Muscle layer of colon (tissue), 2 donors: ENCODE measurements around the gene TLE4.

Experiments used
- H3K27ac ChIP-seq: one replicate; pipeline ENCODE4 v1.7.0; 2013; ENCODE audit warnings: low read depth, mild to moderate bottlenecking, low read length, moderate library complexity
- H3K27me3 ChIP-seq, 2 donors: one replicate each; pipeline ENCODE4 v1.7.0; 2013; ENCODE audit warnings: low read length in 2 of 2, mild to moderate bottlenecking in 2 of 2; ENCODE audit not compliant: insufficient read depth in 2 of 2, control insufficient read depth in 1 of 2
- H3K36me3 ChIP-seq: one replicate; pipeline ENCODE4 v1.7.0; 2013; ENCODE audit warnings: mild to moderate bottlenecking, low read length; ENCODE audit not compliant: insufficient read depth
- H3K4me1 ChIP-seq: one replicate; pipeline ENCODE4 v1.7.0; 2013; ENCODE audit warnings: mild to moderate bottlenecking, low read length; ENCODE audit not compliant: insufficient read depth
- H3K4me3 ChIP-seq, 2 donors: one replicate each; pipeline ENCODE4 v1.7.0; 2013; ENCODE audit warnings: low read length in 2 of 2, low read depth in 1 of 2, mild to moderate bottlenecking in 1 of 2, moderate library complexity in 1 of 2
- H3K9ac ChIP-seq: one replicate; pipeline ENCODE4 v1.7.0; 2013; ENCODE audit warnings: low read length
- H3K9me3 ChIP-seq: one replicate; pipeline ENCODE4 v1.7.0; 2013; ENCODE audit warnings: mild to moderate bottlenecking, low read length
- donor health status: abdominal sarcoma.
- donor health status: Adenocarcinoma of cecum.

Gene TLE4

DNA sequence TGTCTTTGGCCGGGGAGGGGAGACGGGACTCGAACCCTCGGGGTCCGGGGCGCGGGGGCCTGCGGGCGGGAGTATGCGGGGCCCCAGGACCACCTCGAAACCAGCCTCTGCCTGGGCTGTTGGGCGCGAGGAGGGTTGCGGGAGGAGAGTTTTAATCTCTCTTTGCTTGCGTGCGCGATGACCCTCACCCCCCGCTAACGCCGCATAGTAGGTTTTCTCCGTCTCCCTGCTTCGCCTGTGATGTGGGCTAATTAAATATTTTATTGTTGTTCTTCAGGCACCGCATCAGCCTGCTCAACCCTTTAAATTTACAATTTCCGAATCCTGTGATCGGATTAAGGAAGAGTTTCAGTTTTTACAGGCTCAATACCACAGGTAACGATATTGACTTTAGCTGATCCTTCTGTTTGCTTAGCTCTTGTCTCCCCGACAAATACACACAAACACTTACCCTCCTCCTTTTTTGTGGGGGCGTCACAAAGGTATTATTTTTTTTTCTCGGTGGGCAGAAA, 1.7 kb downstream of the TLE4 start:
- H3K36me3 ChIP-seq = no peaks in the 10 kb centered on the region
- H3K4me1 ChIP-seq = peaks cover 14% of the 10 kb centered on the region
- peak overlapping the region; percentile 87 for H3K9ac ChIP-seq
- H3K9me3 ChIP-seq = no peaks in the 10 kb centered on the region
- peak overlapping the region; percentile 82 to 84 for H3K4me3 ChIP-seq
- peaks cover 0 to 3% of the 10 kb centered on the region in 2 donors for H3K27me3 ChIP-seq
- H3K27ac ChIP-seq = peak overlapping the region; percentile 65

DNA sequence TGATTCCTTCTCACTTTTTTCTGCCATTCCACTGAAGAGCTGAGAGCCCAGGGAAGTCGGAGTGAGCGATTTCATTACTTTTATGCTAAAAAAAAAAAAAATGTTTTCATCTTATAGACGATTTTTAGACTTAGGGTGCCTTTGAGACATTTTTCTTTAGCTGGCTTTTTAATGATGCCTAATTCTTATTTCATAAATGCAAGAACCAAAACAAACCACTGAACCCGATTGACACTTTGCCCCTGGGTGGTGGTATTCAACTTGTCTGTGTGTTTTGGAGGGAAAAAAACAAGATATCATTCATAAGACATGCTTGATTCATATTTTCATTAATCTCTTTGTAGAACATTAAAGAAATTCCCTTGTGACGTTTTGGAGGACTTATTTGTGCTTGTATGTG, 2.4 kb downstream of the TLE4 start:
- Histone ChIP-seq H3K27me3 (peaks cover 0 to 3% of the 10 kb centered on the region in 2 donors), H3K4me1 (peaks cover 14% of the 10 kb centered on the region), H3K4me3 (peak overlapping the region; percentile 82 to 84), H3K27ac (peak overlapping the region; percentile 65), H3K9me3 (no peaks in the 10 kb centered on the region), H3K9ac (peak overlapping the region; percentile 87), H3K36me3 (no peaks in the 10 kb centered on the region)

DNA sequence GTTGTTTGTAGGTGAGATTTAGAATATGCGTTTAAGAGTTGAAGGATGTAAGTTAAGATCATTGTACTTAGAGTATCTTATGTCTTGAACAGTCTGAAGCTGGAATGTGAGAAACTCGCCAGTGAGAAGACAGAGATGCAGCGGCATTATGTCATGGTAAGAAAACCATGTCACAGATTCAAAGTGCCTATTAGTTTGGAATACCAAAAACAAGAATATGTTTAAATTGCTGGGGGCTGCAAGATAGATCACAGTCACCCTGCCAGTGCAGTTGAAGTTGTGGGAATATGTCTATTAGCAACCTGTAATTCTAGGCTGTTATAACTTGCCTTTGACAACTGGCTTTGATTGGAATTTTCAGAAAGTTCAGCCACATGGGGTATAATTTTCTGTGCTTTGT, 3.0 kb downstream of the TLE4 start:
- no peaks in the 10 kb centered on the region for H3K9me3 ChIP-seq
- H3K27me3 ChIP-seq = peaks cover 0 to 3% of the 10 kb centered on the region in 2 donors
- peaks cover 14% of the 10 kb centered on the region for H3K4me1 ChIP-seq
- H3K36me3 ChIP-seq = no peaks in the 10 kb centered on the region
- H3K9ac ChIP-seq = peak overlapping the region; percentile 87
- H3K27ac ChIP-seq = no peak overlapping the region
- peak overlapping the region in 1 of 2 donors; percentile 84 for H3K4me3 ChIP-seq

GRCh38 chr9:79575547-79575946, 3.8 kb downstream of the TLE4 start:
- H3K4me1 ChIP-seq = peaks cover 14% of the 10 kb centered on the region
- no peak overlapping the region for H3K27ac ChIP-seq
- no peaks in the 10 kb centered on the region for H3K9me3 ChIP-seq
- H3K36me3 ChIP-seq = no peaks in the 10 kb centered on the region
- no peaks in the 10 kb centered on the region for H3K27me3 ChIP-seq
- H3K9ac ChIP-seq = no peak overlapping the region
- H3K4me3 ChIP-seq = no peak overlapping the region

DNA sequence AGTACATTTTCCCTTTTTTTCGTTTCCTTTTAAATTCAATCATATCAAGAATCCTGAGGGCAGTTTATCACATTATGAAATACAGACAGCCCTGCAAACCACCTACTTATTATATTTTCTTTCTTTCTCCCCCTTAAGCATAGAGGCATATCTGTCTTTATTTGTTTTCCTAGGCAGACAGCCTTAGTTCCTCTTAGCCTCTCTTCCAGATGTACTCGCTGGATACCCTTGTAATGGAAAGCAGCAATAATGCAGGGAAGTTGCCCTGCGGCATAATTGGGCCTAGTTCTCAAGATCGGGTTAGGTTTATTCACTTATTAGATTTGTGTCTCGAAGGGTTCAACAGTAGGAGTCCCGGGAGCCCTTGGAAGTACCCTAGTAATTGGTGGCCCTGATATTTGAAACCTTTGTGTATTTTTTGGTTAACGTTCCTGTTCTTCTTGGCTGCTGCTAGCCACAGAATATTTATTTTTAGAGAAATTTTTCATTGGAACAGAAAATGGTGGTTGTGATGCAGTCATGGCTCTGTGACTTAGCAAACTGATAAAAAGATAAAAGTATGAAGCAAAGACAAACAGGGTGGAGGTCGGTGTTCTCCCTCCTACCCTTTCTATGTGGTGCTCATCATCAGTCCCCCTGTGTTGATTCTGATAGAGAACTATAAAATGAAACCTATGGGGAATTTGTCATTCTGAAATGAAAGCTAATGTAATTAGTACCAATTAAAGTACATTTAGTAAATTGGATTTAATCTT, 6.4 kb downstream of the TLE4 start:
- H3K27ac ChIP-seq = no peak overlapping the region
- no peaks in the 10 kb centered on the region for H3K27me3 ChIP-seq
- H3K9me3 ChIP-seq = no peaks in the 10 kb centered on the region
- H3K9ac ChIP-seq = no peak overlapping the region
- H3K4me3 ChIP-seq = no peak overlapping the region
- H3K4me1 ChIP-seq = peaks cover 33% of the 10 kb centered on the region
- peaks cover 3% of the 10 kb centered on the region for H3K36me3 ChIP-seq

GRCh38 chr9:79578891-79579290, 7.1 kb downstream of the TLE4 start:
- Histone ChIP-seq H3K9me3 (no peaks in the 10 kb centered on the region), H3K36me3 (peaks cover 4% of the 10 kb centered on the region), H3K9ac (no peak overlapping the region), H3K27ac (no peak overlapping the region), H3K4me3 (no peak overlapping the region), H3K27me3 (no peaks in the 10 kb centered on the region), H3K4me1 (peaks cover 34% of the 10 kb centered on the region)

DNA sequence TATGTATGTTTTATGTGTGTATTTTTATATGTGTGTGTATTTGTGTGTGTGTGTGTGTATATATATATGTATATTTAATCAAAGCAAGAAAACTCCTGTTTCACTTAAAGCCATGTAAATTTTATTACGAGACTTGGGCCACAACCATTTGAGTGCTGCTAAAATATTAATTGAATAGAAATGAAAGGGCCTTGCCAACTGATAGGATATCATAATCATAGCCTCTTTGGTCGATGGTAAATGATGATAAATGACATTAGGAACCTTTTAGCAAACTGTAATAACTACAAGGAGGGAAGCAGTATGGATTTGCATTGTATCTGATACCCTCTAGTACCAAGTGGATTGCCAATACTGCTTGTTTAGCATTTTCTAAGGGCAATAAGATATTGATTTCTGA, 7.9 kb downstream of the TLE4 start:
- no peak overlapping the region for H3K4me3 ChIP-seq
- H3K4me1 ChIP-seq = peaks cover 34% of the 10 kb centered on the region
- no peak overlapping the region for H3K27ac ChIP-seq
- H3K9ac ChIP-seq = no peak overlapping the region
- H3K27me3 ChIP-seq = no peaks in the 10 kb centered on the region
- peaks cover 4% of the 10 kb centered on the region for H3K36me3 ChIP-seq
- H3K9me3 ChIP-seq = no peaks in the 10 kb centered on the region

- no peak overlapping the region for H3K4me3 ChIP-seq
- no peaks in the 10 kb centered on the region for H3K9me3 ChIP-seq
- no peak overlapping the region for H3K9ac ChIP-seq
- peaks cover 4% of the 10 kb centered on the region for H3K36me3 ChIP-seq
- peaks cover 32% of the 10 kb centered on the region for H3K4me1 ChIP-seq
- H3K27me3 ChIP-seq = no peaks in the 10 kb centered on the region
- H3K27ac ChIP-seq = no peak overlapping the region
These were observed 8.3 kb downstream of the TLE4 start for GRCh38 chr9:79580055-79580454.

DNA sequence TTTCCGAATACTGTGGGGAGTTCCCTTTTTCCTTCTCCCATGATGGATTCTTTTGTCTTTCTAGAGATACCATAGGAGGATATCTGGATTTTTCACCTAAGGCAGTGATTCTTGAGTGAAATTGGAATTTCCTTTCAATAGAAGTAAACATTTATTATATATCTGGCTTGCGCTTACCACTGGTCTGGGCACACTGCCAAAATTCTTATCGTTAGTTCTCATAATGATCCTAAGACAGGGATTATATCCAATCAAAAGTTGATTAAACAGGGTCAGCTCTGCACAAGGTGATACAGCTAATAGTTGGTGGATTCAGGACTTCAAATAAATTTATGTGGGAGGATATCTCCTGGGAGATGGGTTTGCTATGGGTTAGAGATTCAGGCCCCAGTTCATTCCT, 9.6 kb downstream of the TLE4 start:
- no peaks in the 10 kb centered on the region for H3K9me3 ChIP-seq

GRCh38 chr9:79581794-79582193, 10.0 kb downstream of the TLE4 start:
- no peaks in the 10 kb centered on the region for H3K9me3 ChIP-seq
- H3K4me1 ChIP-seq = peaks cover 32% of the 10 kb centered on the region
- H3K36me3 ChIP-seq = peaks cover 4% of the 10 kb centered on the region
- no peak overlapping the region for H3K4me3 ChIP-seq
- no peak overlapping the region for H3K9ac ChIP-seq
- no peak overlapping the region for H3K27ac ChIP-seq
- no peaks in the 10 kb centered on the region for H3K27me3 ChIP-seq

More for the DNA sequence above, 9.6 kb downstream of the TLE4 start:
- Histone ChIP-seq H3K4me1 (peaks cover 32% of the 10 kb centered on the region), H3K4me3 (no peak overlapping the region), H3K36me3 (peaks cover 4% of the 10 kb centered on the region), H3K27me3 (no peaks in the 10 kb centered on the region), H3K9ac (no peak overlapping the region), H3K27ac (no peak overlapping the region)

GRCh38 chr9:79583952-79584654, 12.3 kb downstream of the TLE4 start:
- Histone ChIP-seq H3K27ac (no peak overlapping the region), H3K27me3 (no peaks in the 10 kb centered on the region), H3K36me3 (peaks cover 4% of the 10 kb centered on the region), H3K4me1 (peaks cover 47% of the 10 kb centered on the region), H3K9ac (no peak overlapping the region), H3K4me3 (no peak overlapping the region), H3K9me3 (no peaks in the 10 kb centered on the region)
